GM06990 (cell line): ENCODE data around the gene FAM50A.

Source experiments
- DNase-seq: peaks from one replicate; pipeline ENCODE4 v3.0.0-alpha.2; 2011; ENCODE audit not compliant: insufficient read length; ENCODE audit errors: extremely low read depth
- H3K27me3 ChIP-seq: replicated peaks from 2 replicates; pipeline ENCODE4 v1.6.0; 2011; ENCODE audit warnings: low read length; ENCODE audit not compliant: control insufficient read depth, insufficient read depth
- H3K36me3 ChIP-seq: 2 replicates; pipeline ENCODE4 v1.5.1; 2011; ENCODE audit warnings: low read length; ENCODE audit not compliant: control insufficient read depth, insufficient read depth
- H3K4me3 ChIP-seq: replicated peaks from 2 replicates; pipeline ENCODE4 v1.5.1; 2011; ENCODE audit warnings: low read depth, mild to moderate bottlenecking, control low read depth, low read length
- TF ChIP-seq, protein P1 (sequence below): IDR thresholded peaks from 2 replicates; pipeline ENCODE4 v1.5.1; 2011; ENCODE audit warnings: low read length, control low read depth, mild to moderate bottlenecking, inconsistent platforms; ENCODE audit not compliant: insufficient read depth, poor library complexity, severe bottlenecking

FAM50A gene

DNA sequence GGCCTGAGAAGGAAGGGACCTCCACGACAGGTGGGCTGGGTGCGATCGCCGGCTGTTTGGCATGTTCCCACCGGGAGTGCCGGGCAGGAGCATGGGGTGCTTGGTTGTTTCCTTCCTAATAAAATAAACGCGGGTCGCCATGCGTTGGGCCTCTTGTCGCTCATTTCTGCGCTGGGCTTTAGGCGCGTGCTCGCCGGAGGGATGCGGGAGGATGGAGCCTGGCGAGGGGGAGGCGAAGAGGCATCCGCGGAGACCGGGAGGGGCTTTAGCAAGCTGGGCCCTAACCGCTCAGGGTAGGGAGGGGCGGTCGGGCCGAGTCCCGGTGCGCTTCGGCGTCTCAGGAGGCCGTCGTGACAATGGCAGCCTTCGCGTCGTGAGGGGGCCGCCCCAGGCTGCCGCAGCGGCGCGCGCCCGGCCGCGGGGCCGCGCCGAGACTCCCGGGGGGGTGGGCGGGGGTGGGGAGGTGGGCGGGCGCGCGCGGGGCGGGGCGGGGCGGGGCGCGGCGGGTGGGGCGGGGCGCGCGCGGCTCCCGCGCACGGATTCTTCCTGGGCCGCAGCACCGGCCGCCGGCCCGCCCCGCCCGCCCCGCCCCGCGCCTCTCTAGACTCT lies 7.5 kb upstream of the FAM50A start:
- DNase-seq = peak; percentile 65
- Histone ChIP-seq H3K27me3 (no peaks in the 10 kb centered on the region), H3K36me3 (peaks cover 6% of the 10 kb centered on the region), H3K4me3 (peak overlapping the region; percentile 81)
- TF ChIP-seq, protein P1, sequence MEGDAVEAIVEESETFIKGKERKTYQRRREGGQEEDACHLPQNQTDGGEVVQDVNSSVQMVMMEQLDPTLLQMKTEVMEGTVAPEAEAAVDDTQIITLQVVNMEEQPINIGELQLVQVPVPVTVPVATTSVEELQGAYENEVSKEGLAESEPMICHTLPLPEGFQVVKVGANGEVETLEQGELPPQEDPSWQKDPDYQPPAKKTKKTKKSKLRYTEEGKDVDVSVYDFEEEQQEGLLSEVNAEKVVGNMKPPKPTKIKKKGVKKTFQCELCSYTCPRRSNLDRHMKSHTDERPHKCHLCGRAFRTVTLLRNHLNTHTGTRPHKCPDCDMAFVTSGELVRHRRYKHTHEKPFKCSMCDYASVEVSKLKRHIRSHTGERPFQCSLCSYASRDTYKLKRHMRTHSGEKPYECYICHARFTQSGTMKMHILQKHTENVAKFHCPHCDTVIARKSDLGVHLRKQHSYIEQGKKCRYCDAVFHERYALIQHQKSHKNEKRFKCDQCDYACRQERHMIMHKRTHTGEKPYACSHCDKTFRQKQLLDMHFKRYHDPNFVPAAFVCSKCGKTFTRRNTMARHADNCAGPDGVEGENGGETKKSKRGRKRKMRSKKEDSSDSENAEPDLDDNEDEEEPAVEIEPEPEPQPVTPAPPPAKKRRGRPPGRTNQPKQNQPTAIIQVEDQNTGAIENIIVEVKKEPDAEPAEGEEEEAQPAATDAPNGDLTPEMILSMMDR = no peak

DNA sequence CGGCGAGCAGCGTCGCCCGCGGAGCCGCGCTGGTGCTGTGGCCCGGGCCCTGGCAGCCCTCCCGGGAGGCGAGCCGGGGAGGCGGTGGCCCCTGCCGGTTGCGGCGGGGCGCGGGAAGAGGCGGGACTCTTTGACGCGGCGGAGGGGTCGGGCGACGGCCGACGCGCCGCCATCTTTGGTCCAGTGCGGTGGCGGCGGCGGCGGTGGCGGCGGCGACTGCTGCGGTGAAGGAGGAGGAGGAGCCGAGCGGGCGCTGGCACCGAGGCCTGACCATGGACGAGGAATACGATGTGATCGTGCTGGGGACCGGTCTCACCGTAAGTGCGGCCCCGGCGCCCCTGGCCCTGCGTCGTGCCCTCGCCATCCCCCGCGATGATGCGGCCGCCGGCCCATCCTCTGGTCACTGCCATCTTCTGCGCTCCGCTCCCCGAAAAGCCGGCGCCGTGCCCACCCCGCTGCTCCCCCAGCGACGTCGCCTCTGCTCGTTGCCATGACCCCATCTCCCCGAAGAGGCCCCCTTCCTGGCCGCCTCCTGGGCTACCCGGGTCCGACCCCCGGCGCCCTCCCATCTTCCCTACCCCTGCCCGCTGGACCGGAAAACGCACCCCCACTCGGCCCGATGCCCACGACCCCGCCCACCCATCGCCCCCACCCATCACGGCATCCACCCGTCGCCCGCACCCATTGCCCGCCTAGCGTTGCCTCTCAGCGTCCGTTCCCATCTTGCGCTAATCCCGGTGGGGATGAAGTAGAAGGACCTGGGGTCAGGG lies 6.8 kb upstream of the FAM50A start, which contains the start of gene GDI1:
Gene GDI1 (plus strand): TSS at position 172 of the 770 bp plus-strand sequence. CDS start 101 bp downstream, at position 273.
- TF ChIP-seq, protein P1 = no peak

DNA sequence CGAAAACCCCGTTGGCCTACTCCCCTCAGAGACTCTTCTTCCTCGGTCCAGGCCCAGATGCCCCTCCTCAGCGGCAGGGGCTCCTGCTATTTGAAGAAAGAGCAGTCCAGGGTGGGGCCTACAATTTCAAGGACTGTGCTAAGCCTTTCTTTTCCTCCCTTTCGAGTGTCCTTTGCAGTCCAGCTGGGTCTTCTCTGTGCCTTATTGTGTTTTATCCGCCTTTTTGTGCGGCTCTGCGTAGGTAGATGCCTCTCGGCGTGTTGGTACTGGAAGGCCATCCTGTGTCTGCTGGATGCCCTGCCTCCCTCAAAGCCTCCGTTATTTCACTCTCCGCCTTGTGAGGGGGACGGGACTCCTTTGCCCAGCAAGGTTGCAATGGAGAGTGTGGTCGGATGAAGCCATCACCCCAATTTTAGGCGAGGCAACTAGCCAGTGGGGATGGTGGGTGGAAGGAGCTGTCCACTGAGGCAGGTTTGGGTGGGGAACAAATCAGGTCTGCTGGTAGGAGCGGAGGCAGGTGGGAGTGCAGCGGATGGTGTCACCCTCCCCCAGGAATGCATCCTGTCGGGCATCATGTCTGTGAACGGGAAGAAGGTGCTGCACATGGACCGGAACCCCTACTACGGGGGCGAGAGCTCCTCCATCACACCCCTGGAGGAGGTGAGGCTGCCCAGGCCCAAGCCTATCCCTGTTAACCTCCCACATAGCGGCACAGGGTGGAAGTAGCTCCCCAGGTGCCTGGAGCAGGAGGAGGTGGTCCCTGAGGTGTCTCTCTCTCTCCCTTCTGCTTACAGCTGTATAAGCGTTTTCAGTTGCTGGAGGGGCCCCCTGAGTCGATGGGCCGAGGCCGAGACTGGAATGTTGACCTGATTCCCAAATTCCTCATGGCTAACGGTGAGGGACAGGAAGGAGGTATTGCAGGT lies 5.7 kb upstream of the FAM50A start:
- Histone ChIP-seq H3K27me3 (no peaks in the 10 kb centered on the region), H3K4me3 (peak overlapping the region; percentile 81), H3K36me3 (peaks cover 1% of the 10 kb centered on the region)
- TF ChIP-seq, protein P1 = no peak
- DNase-seq = no peak

More for the DNA sequence above, 6.8 kb upstream of the FAM50A start, which contains the start of gene GDI1:
- DNase-seq = peak; percentile 75
- H3K27me3 ChIP-seq = no peaks in the 10 kb centered on the region
- peaks cover 6% of the 10 kb centered on the region for H3K36me3 ChIP-seq
- peak within 1 kb of the TSS; percentile 81 for H3K4me3 ChIP-seq

DNA sequence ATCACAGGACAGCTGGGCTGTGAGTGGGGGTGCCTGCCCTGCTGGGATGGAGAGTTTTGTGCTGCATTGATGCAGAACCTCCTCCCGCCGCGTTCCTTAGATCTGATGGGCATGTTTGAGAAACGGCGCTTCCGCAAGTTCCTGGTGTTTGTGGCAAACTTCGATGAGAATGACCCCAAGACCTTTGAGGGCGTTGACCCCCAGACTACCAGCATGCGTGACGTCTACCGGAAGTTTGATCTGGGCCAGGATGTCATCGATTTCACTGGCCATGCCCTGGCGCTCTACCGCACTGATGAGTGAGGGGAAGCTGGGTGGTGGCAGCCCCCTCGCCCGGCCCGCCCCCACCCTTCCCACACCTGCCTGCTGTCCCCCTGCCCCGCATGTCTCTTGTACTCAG lies 4.1 kb upstream of the FAM50A start:
- H3K4me3 ChIP-seq = no peak overlapping the region
- H3K36me3 ChIP-seq = peaks cover 1% of the 10 kb centered on the region
- no peak for DNase-seq
- no peaks in the 10 kb centered on the region for H3K27me3 ChIP-seq
- TF ChIP-seq, protein P1 = no peak

DNA sequence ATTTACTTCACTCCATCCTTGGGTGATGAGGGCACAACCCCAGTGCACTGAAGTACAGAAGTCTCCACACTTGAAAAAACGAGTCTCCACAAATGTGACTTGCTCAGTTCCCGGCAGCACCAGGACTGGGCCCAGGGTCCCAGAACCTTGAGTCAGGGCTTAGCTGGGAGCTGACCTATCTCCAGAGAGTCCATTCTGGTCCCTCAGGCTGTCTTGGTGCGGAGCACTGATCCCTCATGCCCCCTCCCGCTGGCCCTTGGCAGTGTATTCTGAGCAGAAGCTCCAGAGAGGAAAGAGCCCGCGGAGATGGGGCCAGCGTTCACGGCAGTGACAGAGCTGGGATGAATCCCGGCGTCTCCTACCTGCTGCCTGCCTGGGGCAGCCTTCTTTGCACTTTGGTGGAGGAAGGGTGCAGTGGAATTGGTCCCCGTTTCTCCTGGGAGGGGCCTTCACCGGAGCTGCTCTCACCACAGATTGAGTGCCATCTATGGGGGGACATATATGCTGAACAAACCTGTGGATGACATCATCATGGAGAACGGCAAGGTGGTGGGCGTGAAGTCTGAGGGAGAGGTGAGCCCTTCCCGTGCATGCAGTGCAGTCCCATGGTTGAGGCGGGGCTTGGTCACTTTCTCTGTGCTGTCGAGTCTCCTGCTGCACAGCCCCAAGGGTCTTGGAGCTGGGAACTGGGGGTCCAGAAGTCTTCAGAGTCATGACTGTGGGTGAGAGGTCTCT lies 3.2 kb upstream of the FAM50A start:
- no peaks in the 10 kb centered on the region for H3K27me3 ChIP-seq
- no peak overlapping the region for H3K4me3 ChIP-seq
- no peaks in the 10 kb centered on the region; the same call in none of the 2 replicates for H3K36me3 ChIP-seq
- TF ChIP-seq, protein P1 = no peak
- no peak for DNase-seq
